ENCODE measurements around the gene TTC39C.
A peak's percentile ranks its signal among the peaks of the same experiment; 100 is the strongest.

The TTC39C gene

DNA sequence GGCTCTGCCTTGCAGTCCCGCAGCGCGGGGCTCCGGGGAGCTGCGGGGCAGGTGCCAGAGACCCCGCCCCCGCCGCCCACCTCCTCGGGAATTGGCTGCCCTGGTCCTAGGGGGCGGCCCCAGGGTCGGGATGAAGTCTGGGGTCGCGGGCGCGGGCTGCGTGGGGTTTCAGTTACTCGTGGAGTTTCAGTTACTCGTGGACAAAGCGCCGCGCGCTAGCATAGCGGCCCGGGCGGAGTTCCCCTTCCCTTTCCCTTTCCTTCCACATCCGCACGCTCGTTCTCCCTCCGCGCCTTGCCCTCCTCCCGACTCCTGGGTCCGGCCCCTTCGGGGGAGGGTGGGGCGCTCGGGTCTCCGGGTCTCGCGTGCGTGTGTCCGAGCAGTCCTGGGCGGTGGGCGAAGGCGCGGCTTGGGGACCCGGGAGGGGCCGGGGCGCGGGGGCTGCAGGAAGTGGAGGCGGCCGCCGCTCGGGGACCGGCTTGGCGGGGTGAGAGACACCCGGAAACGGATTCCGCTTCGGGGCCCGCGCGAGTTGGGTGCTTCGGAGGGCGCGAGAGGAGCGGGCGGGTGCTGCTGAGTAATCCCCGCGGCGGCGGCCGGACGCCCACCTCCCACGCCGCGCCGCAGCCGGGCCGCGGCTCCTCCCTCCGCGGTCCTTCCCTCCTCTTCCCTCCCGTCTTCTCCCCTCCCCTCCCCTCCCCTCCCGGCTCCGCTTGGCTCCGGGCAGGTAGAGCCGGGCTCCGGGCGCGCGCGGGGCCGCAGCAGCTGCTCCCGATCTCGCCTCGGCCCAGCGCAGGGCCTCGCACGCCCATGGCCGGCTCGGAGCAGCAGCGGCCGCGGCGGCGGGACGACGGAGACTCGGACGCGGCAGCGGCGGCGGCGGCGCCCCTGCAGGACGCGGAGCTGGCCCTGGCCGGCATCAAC lies at the start of gene TTC39C:
TTC39C (plus strand) TSS at position 693 of the 924 bp plus-strand sequence; CDS start at position 811, 118 bp downstream.
- no peak for FAIRE-seq
- DNase-seq (ENCODE audit: insufficient read length, low spot score): peak; percentile 58
- no peak for TF ChIP-seq CTCF (IDR thresholded peaks at IDR 0.05; ENCODE audit: insufficient read depth, missing control alignments)

DNA sequence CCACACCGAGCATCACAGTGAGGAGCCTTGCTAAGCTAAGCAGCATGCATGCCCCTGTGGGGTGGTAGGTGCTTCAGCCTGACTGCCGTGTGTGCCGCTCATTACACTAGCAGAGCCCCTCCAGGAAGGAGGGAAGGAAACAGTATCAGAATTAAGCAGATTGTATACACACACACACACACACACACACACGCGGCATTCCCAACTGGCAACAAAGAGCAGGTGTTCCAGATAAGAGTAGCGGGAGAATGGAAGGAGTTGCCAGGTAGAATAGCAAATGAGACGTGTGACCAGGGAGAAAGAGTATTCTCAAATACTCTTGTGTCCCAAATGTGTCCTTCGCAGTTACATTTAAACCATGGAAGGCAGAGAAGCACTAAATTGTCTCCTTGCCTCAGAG lies 47.6 kb upstream of the TTC39C start:
- no peak for DNase-seq (ENCODE audit: insufficient read length, low spot score)
- peak; percentile 44 for FAIRE-seq

DNA sequence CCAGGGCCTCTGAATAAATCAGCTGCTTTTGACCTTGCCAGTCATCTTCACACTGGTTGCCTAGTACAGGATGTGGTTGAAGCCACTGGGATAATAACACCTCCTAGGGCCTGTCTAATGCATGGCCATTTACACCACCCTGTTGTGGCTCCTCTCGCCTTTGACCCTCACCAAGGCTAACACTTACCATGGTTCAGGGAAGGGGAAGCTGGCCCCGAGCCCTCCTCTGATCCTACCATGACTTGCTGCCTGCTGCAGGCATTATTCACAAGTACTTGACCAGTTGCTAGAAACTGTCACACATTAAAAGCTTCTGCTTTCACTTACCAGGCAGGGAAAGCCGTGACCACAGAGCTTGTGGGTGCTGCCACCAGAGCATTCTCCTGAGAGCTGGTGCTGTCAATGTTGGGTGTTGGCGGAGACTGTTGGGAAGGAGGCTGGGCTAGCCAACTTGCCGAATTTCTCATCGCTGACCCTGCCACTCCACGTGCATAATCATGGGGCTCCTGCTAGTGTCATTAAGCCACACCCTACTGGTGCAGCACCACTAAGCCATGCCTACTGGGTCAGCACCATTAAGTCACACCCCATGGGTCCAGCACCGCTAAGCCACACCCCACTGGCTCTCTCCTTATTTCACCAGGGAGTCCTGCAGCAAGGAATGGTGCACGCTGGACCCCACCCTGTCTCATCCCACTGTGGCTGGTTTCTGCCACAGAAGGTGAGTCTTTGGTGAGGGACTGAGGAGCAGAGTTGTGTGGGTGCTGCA lies 47.0 kb upstream of the TTC39C start:
- DNase-seq (ENCODE audit: insufficient read length, low spot score) (no peak), FAIRE-seq (no peak)

More for the DNA sequence above, 47.6 kb upstream of the TTC39C start:
- no peak for TF ChIP-seq CTCF (IDR thresholded peaks at IDR 0.05; ENCODE audit: insufficient read depth, missing control alignments)

GRCh38 chr18:23968638-23969604 lies 45.6 kb upstream of the TTC39C start:
- no peak for TF ChIP-seq CTCF (IDR thresholded peaks at IDR 0.05; ENCODE audit: insufficient read depth, missing control alignments)
- FAIRE-seq (peak; percentile 48), DNase-seq (ENCODE audit: insufficient read length, low spot score) (no peak)

More for the DNA sequence above, 47.0 kb upstream of the TTC39C start:
- TF ChIP-seq CTCF (IDR thresholded peaks at IDR 0.05; ENCODE audit: insufficient read depth, missing control alignments): no peak

GRCh38 chr18:23969664-23970063 lies 44.9 kb upstream of the TTC39C start:
- TF ChIP-seq CTCF (IDR thresholded peaks at IDR 0.05; ENCODE audit: insufficient read depth, missing control alignments): no peak
- DNase-seq (ENCODE audit: insufficient read length, low spot score): no peak
- no peak for FAIRE-seq
